AG09319 (cell line): Measurements from ENCODE around the gene WDR83.
"Not testable (repeated sequence)": the region's sequence is repeated elsewhere in the genome, so short reads cannot be mapped to it uniquely, and the experiment has no call there.

Experiments used
- DNase-seq: peaks from one replicate; pipeline ENCODE4 v3.0.0-alpha.2; 2010; ENCODE audit warnings: low read depth; ENCODE audit errors: extremely low read depth
- TF ChIP-seq, protein P1 (sequence below): IDR thresholded peaks from 2 replicates; pipeline ENCODE4 v1.5.1; 2011; ENCODE audit warnings: low read depth, mild to moderate bottlenecking, inconsistent platforms, low read length, moderate library complexity

WDR83 gene

DNA sequence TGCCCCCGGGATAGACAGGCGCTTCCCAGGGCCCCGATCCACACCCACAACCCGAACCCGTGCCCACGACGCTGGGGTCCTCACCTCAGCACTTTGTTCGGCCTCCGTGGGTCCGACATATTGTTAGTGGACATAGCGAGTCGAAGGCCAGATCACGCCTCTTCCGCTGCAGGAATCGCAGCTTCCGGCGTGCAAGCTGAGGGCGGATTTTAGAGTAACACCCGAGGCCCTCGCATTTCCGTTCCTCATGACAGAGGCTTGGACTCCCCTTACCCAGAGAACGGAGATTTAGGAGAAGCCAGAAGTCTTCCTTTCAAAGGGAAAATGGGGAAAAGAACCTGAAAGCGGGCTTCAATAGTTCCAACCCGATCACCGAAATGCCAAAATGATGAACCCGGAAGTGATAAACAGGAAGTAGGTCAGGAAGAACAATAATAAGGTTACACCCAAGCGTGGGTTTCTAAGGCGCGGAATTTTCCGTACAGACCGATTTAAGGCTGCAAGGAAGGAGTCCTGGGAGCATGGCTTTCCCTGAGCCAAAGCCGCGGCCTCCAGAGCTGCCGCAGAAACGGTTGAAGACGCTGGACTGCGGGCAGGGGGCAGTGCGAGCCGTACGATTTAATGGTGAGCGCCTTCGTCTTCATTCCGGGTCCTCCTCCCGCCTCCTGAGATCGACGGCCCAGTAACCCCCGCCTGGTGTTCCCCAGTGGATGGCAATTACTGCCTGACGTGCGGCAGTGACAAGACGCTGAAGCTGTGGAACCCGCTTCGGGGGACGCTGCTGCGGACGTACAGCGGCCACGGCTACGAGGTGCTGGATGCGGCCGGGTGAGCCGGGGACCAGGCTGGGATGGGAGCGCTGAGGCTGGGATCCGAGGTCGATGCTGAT is 2.9 kb downstream of the WDR83 start:
- TF ChIP-seq, protein P1, sequence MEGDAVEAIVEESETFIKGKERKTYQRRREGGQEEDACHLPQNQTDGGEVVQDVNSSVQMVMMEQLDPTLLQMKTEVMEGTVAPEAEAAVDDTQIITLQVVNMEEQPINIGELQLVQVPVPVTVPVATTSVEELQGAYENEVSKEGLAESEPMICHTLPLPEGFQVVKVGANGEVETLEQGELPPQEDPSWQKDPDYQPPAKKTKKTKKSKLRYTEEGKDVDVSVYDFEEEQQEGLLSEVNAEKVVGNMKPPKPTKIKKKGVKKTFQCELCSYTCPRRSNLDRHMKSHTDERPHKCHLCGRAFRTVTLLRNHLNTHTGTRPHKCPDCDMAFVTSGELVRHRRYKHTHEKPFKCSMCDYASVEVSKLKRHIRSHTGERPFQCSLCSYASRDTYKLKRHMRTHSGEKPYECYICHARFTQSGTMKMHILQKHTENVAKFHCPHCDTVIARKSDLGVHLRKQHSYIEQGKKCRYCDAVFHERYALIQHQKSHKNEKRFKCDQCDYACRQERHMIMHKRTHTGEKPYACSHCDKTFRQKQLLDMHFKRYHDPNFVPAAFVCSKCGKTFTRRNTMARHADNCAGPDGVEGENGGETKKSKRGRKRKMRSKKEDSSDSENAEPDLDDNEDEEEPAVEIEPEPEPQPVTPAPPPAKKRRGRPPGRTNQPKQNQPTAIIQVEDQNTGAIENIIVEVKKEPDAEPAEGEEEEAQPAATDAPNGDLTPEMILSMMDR = no peak
- DNase-seq = peak; percentile 65

DNA sequence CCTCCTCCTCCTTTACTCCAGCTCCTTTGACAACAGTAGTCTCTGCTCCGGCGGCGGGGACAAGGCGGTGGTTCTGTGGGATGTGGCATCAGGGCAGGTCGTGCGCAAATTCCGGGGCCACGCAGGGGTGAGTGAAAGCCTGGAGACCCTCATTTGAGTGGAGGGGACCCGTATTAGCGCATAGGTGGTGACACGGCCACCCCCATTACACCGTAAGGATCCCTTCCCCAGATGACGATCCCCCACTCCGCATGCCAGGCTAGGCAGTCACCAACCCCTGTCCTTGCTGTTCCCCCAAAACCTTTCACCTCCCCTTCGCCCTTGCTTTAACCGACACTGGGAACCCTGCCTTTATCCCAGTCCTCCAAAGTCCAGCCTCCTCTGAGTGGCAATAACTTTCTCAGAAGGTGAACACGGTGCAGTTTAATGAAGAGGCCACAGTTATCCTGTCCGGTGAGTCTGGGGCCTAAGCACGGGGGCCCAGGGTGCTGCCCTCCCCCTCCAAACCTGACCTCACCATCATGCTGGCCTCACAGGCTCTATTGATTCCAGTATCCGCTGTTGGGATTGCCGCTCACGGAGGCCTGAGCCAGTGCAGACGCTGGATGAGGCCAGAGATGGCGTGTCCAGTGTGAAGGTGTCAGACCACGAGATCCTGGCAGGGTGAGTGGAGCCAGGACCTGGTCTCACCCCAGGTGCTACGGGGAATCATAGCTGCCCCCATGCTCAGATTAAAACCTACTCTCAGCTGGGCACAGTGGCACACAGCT is 3.7 kb downstream of the WDR83 start:
- DNase-seq = no peak
- TF ChIP-seq, protein P1 = no peak

DNA sequence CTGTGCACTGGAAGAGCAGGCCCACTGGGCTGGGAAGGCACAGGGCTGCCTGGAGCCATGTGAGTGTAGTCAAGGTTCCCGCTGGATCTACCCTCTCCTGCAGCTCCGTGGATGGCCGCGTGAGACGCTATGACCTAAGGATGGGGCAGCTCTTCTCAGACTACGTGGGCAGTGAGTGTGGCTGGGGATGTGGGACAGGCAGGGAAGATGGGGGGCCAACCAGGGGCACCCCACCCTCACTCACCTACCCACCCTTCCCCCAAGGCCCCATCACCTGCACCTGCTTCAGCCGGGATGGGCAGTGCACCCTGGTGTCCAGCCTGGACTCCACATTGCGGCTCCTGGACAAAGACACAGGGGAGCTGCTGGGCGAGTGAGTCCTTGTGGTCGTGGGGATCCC is 6.1 kb downstream of the WDR83 start:
- TF ChIP-seq, protein P1 = no peak
- no peak for DNase-seq

DNA sequence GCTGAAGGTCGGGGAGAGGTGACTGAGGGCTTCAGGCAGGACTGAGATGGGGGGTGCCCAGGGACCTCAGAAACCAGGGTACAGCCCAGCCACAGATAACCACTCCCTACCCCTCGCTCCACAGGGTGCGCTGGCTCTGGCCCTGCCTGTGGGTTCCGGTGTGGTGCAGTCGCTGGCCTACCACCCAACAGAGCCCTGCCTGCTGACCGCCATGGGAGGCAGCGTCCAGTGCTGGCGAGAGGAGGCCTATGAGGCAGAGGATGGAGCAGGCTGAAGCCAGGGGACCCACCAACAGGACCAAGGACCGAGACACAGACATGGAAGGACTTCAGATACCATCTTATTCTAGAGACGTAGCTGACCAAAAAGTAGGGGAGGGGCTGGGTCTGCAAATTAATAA is 8.8 kb downstream of the WDR83 start:
- DNase-seq = no peak
- TF ChIP-seq, protein P1 = no peak

DNA sequence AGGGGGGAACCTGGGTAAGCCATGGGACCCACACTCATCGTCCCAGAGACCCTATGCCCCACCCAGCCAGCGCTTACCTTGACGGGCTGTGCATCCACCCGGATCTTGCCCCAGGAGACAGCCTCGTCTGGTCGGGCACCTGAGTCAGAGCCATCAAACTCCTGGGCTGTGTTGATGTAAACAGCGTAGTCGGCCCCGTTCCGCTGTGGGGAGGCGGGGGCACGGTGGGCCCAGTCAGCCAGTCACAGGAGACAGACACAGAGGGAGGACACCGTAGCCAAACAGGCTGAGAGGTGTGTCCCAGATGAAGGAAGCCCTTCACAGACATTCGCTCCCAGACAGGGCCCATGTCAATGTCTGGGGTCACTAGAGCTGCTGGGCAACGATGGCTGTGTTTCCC is 9.3 kb downstream of the WDR83 start:
- TF ChIP-seq, protein P1 = no peak
- no peak for DNase-seq

DNA sequence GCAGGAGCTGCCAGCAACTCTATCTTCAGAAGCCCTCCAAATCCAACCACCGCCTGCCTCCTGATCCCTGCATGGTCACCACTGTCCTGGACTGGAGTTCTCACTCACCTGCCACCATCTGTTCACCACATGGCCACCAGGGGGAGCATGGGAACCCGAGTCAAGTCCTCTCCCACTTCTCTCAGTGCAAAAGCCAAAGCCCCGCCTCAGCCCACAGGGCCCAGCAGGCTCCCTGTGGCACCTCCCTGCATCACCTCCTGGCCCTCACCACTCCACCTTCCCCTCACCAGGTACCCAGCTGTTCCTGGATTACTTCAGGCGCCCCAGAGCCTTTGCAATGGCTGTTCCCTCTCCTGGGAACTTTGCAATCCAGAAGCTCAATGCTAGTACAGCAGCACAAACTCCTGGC is 9.8 kb downstream of the WDR83 start:
- TF ChIP-seq, protein P1 = peak; percentile 87
- no peak for DNase-seq

DNA sequence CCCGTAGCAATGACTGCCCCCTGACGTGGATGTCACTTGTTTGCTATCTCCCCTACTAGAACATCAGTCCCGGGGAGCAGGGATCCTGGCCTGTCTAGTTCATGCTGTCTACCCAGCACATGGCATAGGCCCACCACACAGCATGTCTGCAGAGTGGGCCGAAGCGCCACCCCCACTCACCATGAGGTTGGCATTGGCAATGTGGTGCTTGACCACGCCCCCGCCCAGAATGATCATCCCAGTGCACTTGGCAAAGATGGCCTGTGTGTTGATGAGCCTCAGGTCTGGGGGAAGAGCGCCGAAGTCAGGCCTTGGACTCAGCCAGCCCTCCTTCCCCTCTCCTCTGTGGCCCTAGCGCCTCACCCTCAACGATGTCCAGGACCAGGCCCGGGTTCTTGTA is 10.3 kb downstream of the WDR83 start:
- TF ChIP-seq, protein P1 = no peak
- DNase-seq = no peak

DNA sequence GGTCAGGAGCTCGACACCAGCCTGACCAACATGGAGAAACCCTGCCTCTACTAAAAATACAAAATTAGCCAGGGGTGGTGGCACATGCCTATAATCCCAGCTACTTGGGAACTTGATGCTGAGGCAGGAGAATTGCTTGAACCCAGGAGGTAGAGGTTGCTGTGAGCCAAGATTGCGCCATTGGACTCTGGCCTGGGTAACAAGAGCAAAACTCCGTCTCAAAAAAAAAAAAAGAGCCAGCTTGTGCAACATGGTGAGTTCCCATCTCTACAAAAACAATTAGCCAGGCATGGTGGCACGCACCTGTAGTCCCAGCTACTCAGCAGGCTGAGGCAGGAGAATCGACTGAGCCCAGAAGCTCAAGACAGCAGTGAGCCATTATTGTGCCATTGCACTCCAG is 11.4 kb downstream of the WDR83 start:
- DNase-seq = not testable (repeated sequence)
